Stomach (tissue), 9 donors: ENCODE measurements around the gene GJA3. TPM values are rescaled to one million over a fixed set of nuclear protein-coding genes. Genes with fewer than 3 reads are reported as not detected.
A peak's percentile ranks its signal among the peaks of the same experiment; 100 is the strongest.

Experiments used
- DNase-seq, 2 donors: peaks; one replicate each; pipeline versions ENCODE4 v3.0.0 to v3.0.0-alpha.2; 2013 to 2019
- H3K27ac ChIP-seq, 5 donors: fragments of 200-600 bp in 4 of 5; sonication (generic) in 4 of 5; one replicate each; pipeline ENCODE4 v1.5.1; 2013 to 2019; ENCODE audit warnings: mild to moderate bottlenecking in 1 of 5, moderate library complexity in 1 of 5
- H3K27me3 ChIP-seq, 3 donors: fragments of 200-600 bp; sonication (generic); one replicate each; pipeline ENCODE4 v1.5.1; 2017 to 2019; ENCODE audit warnings: mixed run types in 1 of 3
- H3K36me3 ChIP-seq, 4 donors: fragments of 200-600 bp; sonication (generic); 1 replicate in 3 of 4; 2 replicates in 1 of 4; pipeline ENCODE4 v1.5.1; 2016 to 2019
- H3K4me1 ChIP-seq, 4 donors: fragments of 200-600 bp; sonication (generic); one replicate each; pipeline ENCODE4 v1.5.1; 2016 to 2019
- H3K4me3 ChIP-seq, 4 donors: fragments of 200-600 bp; sonication (generic) in 3 of 4; one replicate each; pipeline ENCODE4 v1.5.1; 2016 to 2019; ENCODE audit warnings: mild to moderate bottlenecking in 1 of 4
- H3K9me3 ChIP-seq, 4 donors: fragments of 200-600 bp; sonication (generic); one replicate each; pipeline ENCODE4 v1.5.1; 2016 to 2019
- CTCF ChIP-seq, 7 experiments: fragments of 450-650 bp in 4 of 7; fragments of 200-600 bp in 3 of 7; sonication (generic) in 3 of 7; IDR thresholded peaks; one replicate each; pipeline ENCODE4 v1.5.1; 2016 to 2019; ENCODE audit warnings: antibody characterized with exemption in 7 of 7, control low read depth in 2 of 7, mild to moderate bottlenecking in 1 of 7
- EP300 ChIP-seq: sonication (generic); formaldehyde crosslinking; IDR thresholded peaks from one replicate; pipeline ENCODE4 v1.6.1; 2017; ENCODE audit warnings: antibody characterized with exemption
- POLR2A ChIP-seq, 4 donors: fragments of 450-650 bp; IDR thresholded peaks; one replicate each; pipeline ENCODE4 v1.6.1; 2016; ENCODE audit warnings: antibody characterized with exemption in 4 of 4, control low read depth in 2 of 4, mild to moderate bottlenecking in 1 of 4, moderate library complexity in 1 of 4
- POLR2AphosphoS5 ChIP-seq, 3 donors: sonication (generic); formaldehyde crosslinking; IDR thresholded peaks; one replicate each; pipeline ENCODE4 v1.6.1; 2016; ENCODE audit warnings: antibody characterized with exemption in 3 of 3
- WGBS, 5 donors: extraction: QIAGEN DNeasy Blood & Tissue Kit in 3 of 5; methylation state at CpG; one replicate each; pipeline versions ENCODE4 v1.1.5 to v1.1.7; 2013 to 2018; 5-methylcytosine and 5-hydroxymethylcytosine counted together
- intact Hi-C: fragments of 100-400 bp; cut with DNase I; formaldehyde crosslinking; loops from one replicate; pipeline ENCODE4 v1.15.1; 2023; ENCODE audit warnings: low total_unique reads
- polyA plus RNA-seq, 3 donors: library from polyadenylated mRNA; stranded (reverse); fragments of 200-250 nt; gene quantifications; one replicate each; pipeline ENCODE4 v1.2.3, GENCODE V29; 2013
- total RNA-seq, 5 donors: library from RNA; depleted of rRNA; stranded (reverse); fragments of >200 nt; gene quantifications; one replicate each; pipeline versions ENCODE4 v1.1.0 to v1.2.3, GENCODE V29; 2014 to 2016
- donor health status: healthy with polysubstance abuse.
- donor health status: Bipolar disorder and iron deficiency.
- donor health status: healthy.

The GJA3 gene
- total and polyA plus RNA-seq, 8 donors = 0.13 to 0.14 TPM; not detected in 6

DNA sequence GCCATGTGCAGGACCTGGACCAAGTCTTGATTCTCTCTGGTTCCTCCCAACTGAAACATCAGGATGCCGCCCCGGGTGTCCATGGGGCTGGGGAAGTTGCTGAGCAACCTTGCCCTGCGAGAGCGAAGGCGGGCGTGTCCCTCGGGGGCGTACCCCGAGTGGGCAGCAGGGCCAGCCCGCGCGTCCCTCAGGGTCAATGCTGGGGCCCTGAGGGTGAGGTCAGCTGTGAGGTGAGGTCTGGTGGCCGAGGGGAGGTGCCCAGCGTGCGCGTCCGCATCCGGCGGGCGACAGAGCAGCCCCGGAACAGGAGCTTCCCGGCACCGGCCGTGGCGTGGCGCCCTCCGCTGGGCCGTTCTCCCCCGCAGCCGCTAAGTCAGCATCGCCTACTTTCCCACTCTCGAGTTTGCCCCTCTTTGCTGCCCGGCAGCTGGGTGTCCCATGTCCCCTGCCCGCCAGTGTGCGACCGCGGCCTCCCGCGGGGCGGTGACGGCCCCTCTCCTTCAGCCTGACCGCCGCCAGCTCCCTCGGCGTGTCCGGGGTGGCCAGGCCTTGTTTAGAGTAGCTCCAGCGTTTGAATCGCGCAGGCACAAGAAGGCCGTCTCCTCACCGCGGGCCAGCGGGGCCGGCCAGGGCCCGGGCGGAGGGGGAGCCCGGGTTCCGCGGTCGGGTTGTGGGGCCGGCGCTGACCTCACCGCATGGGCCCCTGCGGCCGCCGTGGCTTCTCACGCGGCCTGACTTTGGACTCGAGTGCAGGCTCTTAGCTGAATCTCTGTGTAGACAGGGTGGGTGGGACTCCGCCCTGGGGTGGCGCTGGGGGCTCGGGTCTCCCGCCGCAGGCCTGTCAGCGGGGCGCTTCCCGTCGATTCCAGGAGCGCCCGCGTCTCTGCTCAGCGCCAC is 33.0 kb downstream of the GJA3 start:
- H3K27ac ChIP-seq = peak overlapping the region; percentile 80 to 89 (median 85)
- TF ChIP-seq CTCF (IDR thresholded peaks at IDR 0.05) (peak in 5 of 7 experiments; percentile 16 to 45 (median 32)), EP300 (peak; percentile 7), POLR2AphosphoS5 (IDR thresholded peaks at IDR 0.05) (peak in 1 of 3 donors; percentile 20), POLR2A (IDR thresholded peaks at IDR 0.05) (no peak)
- H3K4me1 ChIP-seq = peaks cover 10 to 28% (median 11%) of the 10 kb centered on the region in 4 donors
- 0 to 2% (median 1%) methylated on average over 37 to 82 of the region's 82 CpGs for WGBS, 5 donors
- H3K4me3 ChIP-seq = peak overlapping the region; percentile 53 to 57 (median 56)
- H3K9me3 ChIP-seq = no peaks in the 10 kb centered on the region
- intact Hi-C loops = no loop called here
- DNase-seq = peak; percentile 70 to 89
- H3K27me3 ChIP-seq = peaks cover 0 to 34% (median 16%) of the 10 kb centered on the region in 3 donors
- no peaks in the 10 kb centered on the region for H3K36me3 ChIP-seq

- Histone ChIP-seq H3K9me3 (no peaks in the 10 kb centered on the region), H3K27me3 (peaks cover 0 to 32% (median 16%) of the 10 kb centered on the region in 3 donors), H3K4me3 (peak overlapping the region; percentile 53 to 57 (median 56)), H3K27ac (peak overlapping the region in 4 of 5 donors; percentile 82 to 89 (median 86)), H3K4me1 (peaks cover 10 to 28% (median 11%) of the 10 kb centered on the region in 4 donors), H3K36me3 (no peaks in the 10 kb centered on the region)
- TF ChIP-seq POLR2A (IDR thresholded peaks at IDR 0.05) (no peak), EP300 (no peak), CTCF (IDR thresholded peaks at IDR 0.05) (no peak), POLR2AphosphoS5 (IDR thresholded peaks at IDR 0.05) (no peak)
- intact Hi-C loops = no loop called here
- no peak for DNase-seq
- whole genome bisulfite sequencing, 5 donors = 18 to 31% (median 21%) methylated on average over 6 of the region's 6 CpGs
Measured at GRCh38 chr13:20127262-20127561, 33.6 kb downstream of the GJA3 start.

DNA sequence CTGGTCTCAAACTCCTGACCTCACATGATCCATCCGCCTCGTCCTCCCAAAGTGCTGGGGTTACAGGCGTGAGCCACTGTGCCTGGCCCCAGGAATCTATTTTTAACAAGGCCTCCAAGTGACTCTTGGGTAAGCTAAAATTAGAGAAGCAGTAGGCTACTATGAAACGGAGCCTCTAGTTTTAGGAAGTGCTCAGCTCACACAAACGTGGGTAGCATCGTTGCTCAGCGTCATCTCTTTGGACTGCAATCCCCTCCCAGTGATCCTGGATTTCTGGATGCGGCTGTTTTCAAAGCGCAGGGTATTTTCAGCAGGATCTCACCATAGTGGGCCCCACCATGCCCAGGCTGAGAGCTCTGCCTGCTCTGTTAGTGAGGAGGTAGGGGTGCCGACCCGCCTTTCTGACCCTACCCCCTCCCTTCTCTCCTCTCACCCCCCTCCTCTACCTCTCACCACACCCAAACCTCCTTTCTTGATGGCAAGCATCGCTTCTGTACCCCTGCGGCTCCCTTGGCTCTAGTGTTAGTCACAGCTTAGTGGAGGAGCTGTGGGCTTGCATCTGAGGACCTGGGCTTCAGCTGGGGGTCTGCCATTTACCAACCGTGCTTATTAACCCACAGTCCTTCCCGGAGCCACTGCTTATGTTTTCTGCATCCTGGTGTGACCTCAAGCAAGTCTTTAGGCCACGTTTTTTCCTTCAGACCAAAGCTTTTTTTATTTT is 34.2 kb downstream of the GJA3 start:
- Histone ChIP-seq H3K36me3 (no peaks in the 10 kb centered on the region), H3K4me1 (peaks cover 10 to 28% (median 11%) of the 10 kb centered on the region in 4 donors), H3K27me3 (peaks cover 0 to 29% (median 16%) of the 10 kb centered on the region in 3 donors), H3K27ac (no peak overlapping the region), H3K9me3 (no peaks in the 10 kb centered on the region), H3K4me3 (no peak overlapping the region)
- WGBS, 5 donors = 68 to 76% (median 70%) methylated on average over 16 of the region's 16 CpGs
- no peak for TF ChIP-seq POLR2AphosphoS5 (IDR thresholded peaks at IDR 0.05)
- intact Hi-C loops = no loop called here
- no peak for DNase-seq

DNA sequence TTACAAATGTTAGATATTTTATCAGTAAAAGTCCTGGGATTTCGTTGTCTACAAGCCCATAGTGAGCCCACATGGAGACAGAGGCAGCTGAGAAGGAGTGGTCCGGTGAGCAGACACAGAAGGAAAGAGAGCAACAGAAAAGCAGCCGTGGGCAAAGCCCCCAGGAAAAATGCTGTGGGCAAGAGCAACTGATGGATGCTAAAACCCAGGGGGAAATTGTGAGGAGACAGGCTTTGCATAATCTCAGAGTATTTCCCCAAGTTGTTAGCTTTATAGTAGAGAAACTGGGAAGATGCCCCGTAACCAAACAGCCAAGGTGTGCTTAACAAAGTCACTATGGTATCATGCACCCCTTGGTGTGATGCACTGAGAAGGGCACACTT is 35.1 kb downstream of the GJA3 start:
- 53 to 71% (median 65%) methylated on average over 4 of the region's 4 CpGs for WGBS, 5 donors
- DNase-seq = no peak
- Histone ChIP-seq H3K36me3 (no peaks in the 10 kb centered on the region), H3K4me3 (no peak overlapping the region), H3K4me1 (peaks cover 10 to 28% (median 13%) of the 10 kb centered on the region in 4 donors), H3K9me3 (no peaks in the 10 kb centered on the region), H3K27me3 (peaks cover 0 to 29% (median 16%) of the 10 kb centered on the region in 3 donors), H3K27ac (no peak overlapping the region)
- intact Hi-C loops = no loop called here
- no peak for TF ChIP-seq EP300
- TF ChIP-seq POLR2AphosphoS5 (IDR thresholded peaks at IDR 0.05) = no peak
- no peak for TF ChIP-seq POLR2A (IDR thresholded peaks at IDR 0.05)
- no peak for TF ChIP-seq CTCF (IDR thresholded peaks at IDR 0.05)
